KBM-7 (cell line): ENCODE measurements around the gene NCAN.
"Not testable (repeated sequence)": the region's sequence is repeated elsewhere in the genome, so short reads cannot be mapped to it uniquely, and the experiment has no call there.

Experiments used
- DNase-seq: peaks from one replicate; pipeline ENCODE4 v3.0.0-alpha.2; 2015
- in situ Hi-C: fragments of 300-500 bp; cut with MboI; formaldehyde crosslinking; loops from 2 replicates; pipeline ENCODE4 v1.14.3; 2020; ENCODE audit warnings: low sequenced_read_pairs, low pct_unique_long_range_greater_than_20kb, mixed read lengths

Gene NCAN

DNA sequence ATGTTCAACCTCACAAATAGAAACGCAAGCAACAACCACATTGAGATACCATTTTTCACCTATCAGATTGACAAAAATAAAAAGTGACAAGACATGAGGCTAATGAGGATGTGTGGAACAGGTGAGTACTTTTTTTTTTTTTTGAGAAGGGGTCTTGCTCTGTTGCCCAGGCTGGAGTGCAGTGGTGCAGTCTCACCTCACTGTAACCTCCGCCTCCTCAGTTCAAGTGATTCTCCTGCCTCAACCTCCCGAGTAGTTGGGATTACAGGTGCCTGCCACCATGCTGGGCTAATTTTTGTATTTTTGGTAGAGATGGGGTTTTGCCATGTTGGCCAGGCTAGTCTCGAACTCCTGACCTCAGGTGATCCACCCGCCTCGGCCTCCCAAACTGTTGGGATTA, 41.7 kb downstream of the NCAN start:
- DNase-seq, in situ Hi-C loops: not testable (repeated sequence)

- DNase-seq, result peak; percentile 49
- in situ Hi-C loops, result no loop called here
These were observed 44.6 kb downstream of the NCAN start for GRCh38 chr19:19256072-19256969.

- in situ Hi-C loops, result no loop called here
- no peak for DNase-seq
These were observed 45.4 kb downstream of the NCAN start for GRCh38 chr19:19257137-19257536.

DNA sequence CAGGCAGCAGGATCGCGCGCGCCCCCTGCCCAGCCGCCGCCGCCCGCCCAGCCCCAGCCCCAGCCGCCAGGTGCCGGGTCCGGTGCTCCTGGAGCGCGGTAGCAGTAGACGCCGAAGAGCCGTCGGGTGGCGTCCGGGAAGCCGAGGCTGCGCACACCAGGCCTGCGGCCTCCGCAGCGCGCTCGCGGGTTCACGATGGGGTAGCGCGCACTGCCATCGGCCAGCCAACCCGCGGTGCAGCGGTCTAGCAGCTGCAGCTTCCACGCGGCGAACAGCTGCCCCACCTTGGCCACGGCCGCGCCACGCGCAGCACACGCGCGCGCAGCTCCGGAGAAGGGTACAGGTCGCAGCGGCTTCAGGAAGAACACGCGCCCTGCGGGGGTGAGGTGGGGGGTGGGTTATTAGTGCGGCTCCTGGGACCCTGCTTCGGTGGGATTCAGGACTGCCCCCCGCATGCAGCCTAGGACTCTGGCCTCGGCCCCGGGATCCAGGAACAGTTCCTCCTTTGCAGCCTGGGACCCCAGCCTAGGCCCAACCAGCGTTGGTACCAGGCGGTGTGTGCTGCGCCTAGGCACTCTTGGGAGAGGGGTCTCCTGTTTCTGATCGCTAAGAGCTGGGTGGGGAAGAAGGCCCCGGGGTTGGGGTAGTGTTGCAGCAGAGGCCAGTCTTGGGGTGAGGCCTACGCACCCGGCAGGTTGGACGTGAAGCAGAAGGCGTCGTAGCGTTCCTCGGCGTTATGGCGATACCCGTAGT, 46.3 kb downstream of the NCAN start:
- DNase-seq, result no peak
- in situ Hi-C loops, result no loop called here

- in situ Hi-C loops, result no loop called here
- DNase-seq, result no peak
These were observed 47.0 kb downstream of the NCAN start for GRCh38 chr19:19258589-19259338.

DNA sequence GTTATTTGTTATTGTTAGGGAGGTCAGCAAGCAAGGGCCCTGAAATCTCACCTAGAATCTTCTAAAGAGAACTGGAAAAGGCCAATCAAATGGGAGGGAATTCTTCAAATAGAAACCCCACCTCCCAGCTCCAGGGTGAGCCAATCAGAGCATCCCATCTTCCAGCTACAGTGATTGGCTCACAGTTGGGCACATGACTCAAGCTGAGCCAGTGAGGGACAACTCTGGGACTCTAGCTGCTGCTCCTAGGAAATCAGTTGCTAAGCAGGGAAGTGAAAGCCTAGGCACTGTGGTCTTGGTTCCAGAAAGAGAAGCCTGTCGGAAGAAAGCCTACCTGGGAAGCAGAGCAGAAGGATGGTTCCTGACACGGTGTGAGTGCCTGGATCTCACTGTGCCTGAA, 48.0 kb downstream of the NCAN start:
- in situ Hi-C loops, result no loop called here
- peak; percentile 59 for DNase-seq

DNA sequence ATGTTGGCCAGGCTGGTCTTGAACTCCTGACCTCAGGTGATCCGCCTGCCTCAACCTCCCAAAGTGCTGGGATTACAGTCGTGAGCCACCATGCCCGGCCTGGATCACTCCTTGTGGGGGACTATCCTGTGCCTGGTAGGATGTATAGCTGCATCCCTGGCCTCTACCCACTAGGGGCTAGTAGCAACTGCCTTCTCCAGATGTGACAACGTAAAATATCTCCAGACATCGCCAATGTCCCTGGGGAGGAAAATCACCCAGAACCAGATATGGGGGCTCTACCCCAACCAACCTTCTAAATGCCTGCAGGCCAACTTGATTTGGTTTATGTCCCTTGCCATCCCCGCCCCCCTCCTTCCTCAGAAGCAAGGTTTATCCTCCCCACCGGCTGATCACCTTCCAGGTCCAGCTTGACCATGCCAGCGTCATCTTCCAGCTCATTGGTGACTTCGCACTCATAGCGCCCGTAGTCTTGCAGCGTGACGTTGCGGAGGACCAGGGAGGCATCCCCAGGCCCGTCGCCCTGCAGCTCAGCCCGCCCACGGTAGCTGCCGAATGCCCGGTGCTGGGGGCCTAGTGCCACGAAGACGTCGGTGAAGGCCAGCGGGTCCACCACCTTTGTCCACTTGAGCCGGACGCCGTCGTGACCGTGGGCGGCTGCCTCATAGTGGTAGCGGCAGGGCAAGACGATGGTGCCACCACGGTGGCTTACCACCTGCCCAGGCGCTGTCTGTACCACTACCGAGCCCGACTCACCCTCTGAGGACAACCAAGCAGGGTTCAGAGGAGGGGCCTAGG, 48.9 kb downstream of the NCAN start:
- no peak for DNase-seq
- in situ Hi-C loops, result no loop called here

- in situ Hi-C loops, result no loop called here
- DNase-seq, result peak; percentile 77
These were observed 49.8 kb downstream of the NCAN start for GRCh38 chr19:19261350-19262189.

DNA sequence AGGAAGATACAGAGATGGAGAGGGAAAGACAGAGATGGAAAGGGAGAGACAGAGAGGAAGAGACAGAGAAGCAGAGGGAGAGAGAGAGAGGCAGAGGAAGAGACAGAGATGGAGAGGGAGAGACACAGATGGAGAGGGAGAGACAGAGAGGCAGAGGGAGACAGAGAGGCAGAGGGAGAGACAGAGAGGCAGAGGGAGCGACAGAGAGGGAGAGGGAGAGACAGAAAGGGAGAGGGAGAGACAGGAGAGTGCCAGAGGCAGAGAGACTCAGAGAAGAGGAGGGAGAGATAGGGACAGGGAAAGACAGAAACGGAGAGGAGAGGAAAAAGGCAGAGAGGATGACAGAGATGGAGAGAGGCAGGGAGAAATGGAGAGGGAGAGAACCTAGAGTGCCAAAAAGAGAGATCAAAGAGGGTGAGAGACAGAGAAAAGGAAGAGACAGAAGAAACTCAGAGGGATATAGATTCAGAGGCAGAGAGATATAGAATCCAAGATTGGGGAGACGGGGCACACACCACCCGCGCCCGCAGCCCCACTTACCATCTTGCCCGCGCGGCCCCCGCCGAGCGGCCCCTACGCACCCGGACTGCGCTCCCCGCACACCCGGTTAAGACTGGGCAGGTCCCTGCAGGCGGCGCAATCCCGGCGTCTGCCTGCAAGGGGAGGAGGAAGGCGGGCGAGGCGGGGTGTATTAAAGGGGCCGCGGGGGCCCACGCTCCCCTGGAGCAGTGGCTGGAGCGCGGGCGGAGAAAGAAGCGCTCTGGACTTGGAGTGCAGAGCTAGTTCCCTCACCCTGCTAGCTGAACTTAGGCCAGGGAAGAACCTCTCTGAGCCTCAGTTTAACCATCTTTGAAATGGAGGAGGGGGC, 50.7 kb downstream of the NCAN start:
- no peak for DNase-seq
- in situ Hi-C loops, result no loop called here

DNA sequence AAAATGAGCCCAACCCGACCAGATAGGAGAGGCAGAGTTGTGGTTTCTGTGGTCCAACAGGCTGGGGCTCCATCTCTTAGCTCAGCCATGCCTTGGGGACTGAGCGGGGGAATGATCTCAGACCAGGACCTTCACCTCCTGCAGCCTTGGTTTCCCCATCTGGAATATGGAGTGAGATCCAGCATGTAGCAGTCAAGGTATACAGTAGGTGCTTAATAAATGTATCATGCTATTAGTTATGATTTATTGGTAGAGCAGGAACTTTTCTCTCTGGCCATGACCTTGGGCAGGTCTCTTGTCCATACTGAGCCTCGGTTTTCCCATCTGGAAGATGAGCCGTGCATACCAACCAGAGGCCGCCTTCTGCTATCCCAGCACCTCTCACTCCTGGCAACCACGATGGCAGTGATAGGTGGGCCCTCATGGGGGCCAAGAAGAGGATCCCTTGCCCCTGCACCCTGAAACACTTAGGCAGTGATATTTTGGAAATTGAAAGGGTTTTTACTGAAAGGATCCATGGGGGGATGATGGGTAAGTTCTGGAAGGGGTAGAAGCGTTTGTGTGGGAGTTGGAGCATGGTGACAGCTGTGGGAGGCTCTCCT, 52.2 kb downstream of the NCAN start:
- no peak for DNase-seq
- in situ Hi-C loops, result no loop called here

- DNase-seq, result no peak
- in situ Hi-C loops, result no loop called here
These were observed 55.5 kb downstream of the NCAN start for GRCh38 chr19:19267305-19267704.

DNA sequence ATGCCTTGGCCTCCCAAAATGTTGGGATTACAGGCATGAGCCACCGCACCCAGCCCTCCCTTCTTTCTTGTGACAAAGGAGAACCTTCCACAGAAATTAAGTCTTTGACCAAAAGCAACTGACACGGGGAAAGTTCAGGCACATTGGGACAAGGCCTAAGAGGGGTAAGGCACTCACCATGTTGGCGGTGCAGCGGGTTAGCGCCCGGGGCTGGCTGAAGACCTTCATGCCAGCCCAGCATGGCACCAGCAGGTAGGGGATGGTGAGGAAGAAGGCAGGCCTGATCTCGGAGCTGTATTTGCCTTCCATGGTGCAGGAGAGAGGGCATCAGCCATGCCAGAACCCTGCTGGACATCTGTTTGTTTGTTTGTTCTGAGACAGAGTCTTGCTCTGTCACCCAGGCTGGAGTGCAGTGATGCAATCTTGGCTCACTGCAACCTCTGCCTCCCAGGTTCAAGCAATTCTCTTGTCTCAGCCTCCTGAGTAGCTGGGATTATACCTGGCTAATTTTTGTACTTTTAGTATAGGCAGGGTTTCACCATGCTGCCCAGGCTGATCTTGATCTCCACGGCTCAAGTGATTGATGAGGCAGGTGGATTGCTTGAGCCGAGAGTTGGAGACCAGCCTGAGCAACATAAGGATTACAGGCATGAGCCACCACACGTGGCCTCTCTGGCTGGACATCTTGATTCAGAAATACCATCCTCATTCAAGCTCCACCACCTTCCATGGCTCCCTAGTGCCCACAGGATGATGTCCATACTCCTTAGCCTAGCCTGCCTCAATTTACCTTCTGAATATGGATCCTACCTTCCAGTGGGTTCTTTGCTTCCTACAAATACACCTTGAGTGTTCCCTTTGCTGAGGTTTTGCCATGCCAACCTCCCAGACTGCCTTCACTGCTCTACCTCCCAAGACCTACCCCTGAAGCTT, 57.0 kb downstream of the NCAN start:
- in situ Hi-C loops, result no loop called here
- no peak for DNase-seq

- DNase-seq, result no peak
- in situ Hi-C loops, result no loop called here
These were observed 58.4 kb downstream of the NCAN start for GRCh38 chr19:19269952-19270694.

DNA sequence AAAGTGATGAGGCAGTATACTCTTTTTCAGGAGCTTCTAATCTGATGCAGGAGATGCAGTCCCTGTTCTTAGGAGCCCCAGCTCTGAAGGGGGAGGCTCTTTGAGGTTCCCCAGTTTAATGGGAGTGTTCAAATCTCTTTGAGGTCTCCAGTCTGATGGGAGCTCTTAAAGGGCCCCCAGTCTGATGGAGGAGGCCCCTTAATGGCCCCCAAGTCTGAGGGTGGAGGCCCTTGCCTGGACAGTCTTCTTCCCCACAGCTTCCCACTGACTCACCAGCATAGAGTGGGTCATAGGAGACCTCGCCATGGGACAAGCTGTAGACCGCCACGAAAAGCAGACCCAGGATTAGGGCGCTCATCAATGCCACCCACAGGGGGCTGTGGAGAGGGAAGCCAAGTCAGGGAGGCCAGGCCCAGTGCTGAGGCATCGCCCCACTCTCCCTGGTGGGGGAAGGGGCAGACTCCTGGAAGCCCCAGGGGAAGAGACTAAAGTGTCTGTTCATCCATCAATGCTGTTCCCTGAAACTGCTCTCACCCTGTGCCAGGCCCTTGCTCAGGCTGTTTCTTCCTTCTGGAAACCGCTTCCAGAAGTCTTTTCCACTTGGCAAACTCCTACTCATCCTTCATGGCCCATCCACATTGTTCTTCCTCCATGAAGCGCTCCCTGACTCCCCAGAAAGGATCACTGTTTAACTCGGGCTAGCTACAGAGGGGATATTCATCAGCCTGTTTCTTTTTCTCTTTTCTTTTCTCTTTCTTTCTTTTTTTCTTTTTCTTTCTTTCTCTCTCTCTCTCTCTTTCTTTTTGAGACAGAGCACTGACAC, 59.2 kb downstream of the NCAN start:
- in situ Hi-C loops, result no loop called here
- DNase-seq, result no peak
